GM19035 (cell line): ENCODE data around the gene SWT1.

ENCODE experiments used
- ATAC-seq: cut with Tn5 transposase; IDR thresholded peaks from one replicate; pipeline ENCODE4 v1.9.1; 2021; ENCODE audit not compliant: unreplicated experiment

The SWT1 gene

GRCh38 chr1:185287451-185287850 is 130.5 kb downstream of the SWT1 start:
- no peak for ATAC-seq

- no peak for ATAC-seq
Observed at GRCh38 chr1:185288435-185288834, 131.5 kb downstream of the SWT1 start.

- ATAC-seq: no peak
Observed at GRCh38 chr1:185289880-185290279, 132.9 kb downstream of the SWT1 start.

- no peak for ATAC-seq
Observed at GRCh38 chr1:185291159-185291558, 134.2 kb downstream of the SWT1 start.

- no peak for ATAC-seq
Observed at GRCh38 chr1:185291652-185292051, 134.7 kb downstream of the SWT1 start.

GRCh38 chr1:185292237-185292636 is 135.3 kb downstream of the SWT1 start:
- no peak for ATAC-seq

- ATAC-seq: no peak
Observed at GRCh38 chr1:185293967-185294542, 137.1 kb downstream of the SWT1 start.

- no peak for ATAC-seq
Observed at GRCh38 chr1:185295091-185295490, 138.1 kb downstream of the SWT1 start.

GRCh38 chr1:185297982-185298381 is 141.0 kb downstream of the SWT1 start:
- ATAC-seq: no peak

GRCh38 chr1:185300152-185300551 is 143.2 kb downstream of the SWT1 start:
- ATAC-seq: no peak

GRCh38 chr1:185305419-185305818 is 148.5 kb downstream of the SWT1 start:
- ATAC-seq: no peak

GRCh38 chr1:185308126-185308525 is 151.2 kb downstream of the SWT1 start:
- no peak for ATAC-seq

GRCh38 chr1:185309566-185309965 is 152.6 kb downstream of the SWT1 start:
- ATAC-seq: no peak

GRCh38 chr1:185311589-185312225 is 154.7 kb downstream of the SWT1 start:
- no peak for ATAC-seq

GRCh38 chr1:185312361-185313138 is 155.6 kb downstream of the SWT1 start:
- ATAC-seq: no peak

- ATAC-seq: no peak
Observed at GRCh38 chr1:185314411-185314810, 157.4 kb downstream of the SWT1 start.

- ATAC-seq: no peak
Observed at GRCh38 chr1:185315445-185316071, 158.6 kb downstream of the SWT1 start.

- ATAC-seq: peak; percentile 54
Observed at GRCh38 chr1:185316163-185317033, 159.4 kb downstream of the SWT1 start.

GRCh38 chr1:185317034-185317885 is 160.3 kb downstream of the SWT1 start, which contains the start of gene IVNS1ABP:
TSS of gene IVNS1ABP (minus strand) at chr1:185317243. CDS start at chr1:185309493, 7,750 bp downstream.
- ATAC-seq: peak; percentile 72

GRCh38 chr1:185317886-185318310 is 160.9 kb downstream of the SWT1 start:
- ATAC-seq: peak; percentile 37
